ENCODE measurements around the gene XCR1. TPM values are rescaled to one million over a fixed set of nuclear protein-coding genes. Genes with fewer than 3 reads are reported as not detected.

XCR1 gene
- total and polyA plus RNA-seq, 4 donors = 0.04 to 1.1 (median 0.31) TPM

- 81 to 83% methylated on average over 3 of the region's 3 CpGs for WGBS, 2 donors
- TF ChIP-seq CTCF (IDR thresholded peaks at IDR 0.05; ENCODE audit: control extremely low read depth, extremely low read depth) = no peak
- H3K4me1 ChIP-seq (ENCODE audit: control insufficient read depth in 5 of 5, insufficient read depth in 5 of 5, low read length in 5 of 5) = peaks cover 0 to 9% (median 0%) of the 10 kb centered on the region in 5 donors
- no peaks in the 10 kb centered on the region for H3K27me3 ChIP-seq (ENCODE audit: control insufficient read depth in 3 of 3, insufficient read depth in 3 of 3, low read length in 2 of 3)
- no peak for ATAC-seq (ENCODE audit: insufficient read depth, low FRiP score)
- H3K4me3 ChIP-seq = no peak overlapping the region
- H3K36me3 ChIP-seq (ENCODE audit: control insufficient read depth in 4 of 4, insufficient read depth in 4 of 4, low read length in 4 of 4) = no peaks in the 10 kb centered on the region
- no peaks in the 10 kb centered on the region for H3K9me3 ChIP-seq (ENCODE audit: control insufficient read depth in 4 of 4, insufficient read depth in 3 of 4, low read length in 3 of 4)
- no peak for DNase-seq
- H3K27ac ChIP-seq (ENCODE audit: low read depth in 1 of 2, low read length in 1 of 2) = no peak overlapping the region
- H3K9ac ChIP-seq (ENCODE audit: insufficient read depth in 1 of 2, low read length in 2 of 2) = no peak overlapping the region
These were observed 33.9 kb upstream of the XCR1 start for GRCh38 chr3:46061108-46061720.

GRCh38 chr3:46060551-46060950, 33.3 kb upstream of the XCR1 start:
- no peaks in the 10 kb centered on the region for H3K36me3 ChIP-seq (ENCODE audit: control insufficient read depth in 4 of 4, insufficient read depth in 4 of 4, low read length in 4 of 4)
- DNase-seq = no peak
- H3K4me3 ChIP-seq = no peak overlapping the region
- ATAC-seq (ENCODE audit: insufficient read depth, low FRiP score) = no peak
- WGBS, 2 donors = 89 to 95% methylated on average over 2 of the region's 2 CpGs
- H3K27me3 ChIP-seq (ENCODE audit: control insufficient read depth in 3 of 3, insufficient read depth in 3 of 3, low read length in 2 of 3) = no peaks in the 10 kb centered on the region
- no peak overlapping the region for H3K9ac ChIP-seq (ENCODE audit: insufficient read depth in 1 of 2, low read length in 2 of 2)
- no peaks in the 10 kb centered on the region for H3K9me3 ChIP-seq (ENCODE audit: control insufficient read depth in 4 of 4, insufficient read depth in 3 of 4, low read length in 3 of 4)
- TF ChIP-seq CTCF (IDR thresholded peaks at IDR 0.05; ENCODE audit: control extremely low read depth, extremely low read depth) = no peak
- H3K27ac ChIP-seq (ENCODE audit: low read depth in 1 of 2, low read length in 1 of 2) = no peak overlapping the region
- H3K4me1 ChIP-seq (ENCODE audit: control insufficient read depth in 5 of 5, insufficient read depth in 5 of 5, low read length in 5 of 5) = peaks cover 0 to 9% (median 0%) of the 10 kb centered on the region in 5 donors

- no peak for DNase-seq
- Histone ChIP-seq H3K36me3 (ENCODE audit: control insufficient read depth in 4 of 4, insufficient read depth in 4 of 4, low read length in 4 of 4) (no peaks in the 10 kb centered on the region), H3K4me3 (no peak overlapping the region), H3K9ac (ENCODE audit: insufficient read depth in 1 of 2, low read length in 2 of 2) (no peak overlapping the region), H3K27ac (ENCODE audit: low read depth in 1 of 2, low read length in 1 of 2) (no peak overlapping the region), H3K27me3 (ENCODE audit: control insufficient read depth in 3 of 3, insufficient read depth in 3 of 3, low read length in 2 of 3) (no peaks in the 10 kb centered on the region), H3K4me1 (ENCODE audit: control insufficient read depth in 5 of 5, insufficient read depth in 5 of 5, low read length in 5 of 5) (peaks cover 0 to 4% (median 0%) of the 10 kb centered on the region in 5 donors), H3K9me3 (ENCODE audit: control insufficient read depth in 4 of 4, insufficient read depth in 3 of 4, low read length in 3 of 4) (no peaks in the 10 kb centered on the region)
- no peak for TF ChIP-seq CTCF (IDR thresholded peaks at IDR 0.05; ENCODE audit: control extremely low read depth, extremely low read depth)
- ATAC-seq (ENCODE audit: insufficient read depth, low FRiP score) = no peak
- WGBS, 2 donors = 42 to 74% methylated on average over 3 of the region's 3 CpGs
These were observed 32.1 kb upstream of the XCR1 start for GRCh38 chr3:46059432-46059831.

DNA sequence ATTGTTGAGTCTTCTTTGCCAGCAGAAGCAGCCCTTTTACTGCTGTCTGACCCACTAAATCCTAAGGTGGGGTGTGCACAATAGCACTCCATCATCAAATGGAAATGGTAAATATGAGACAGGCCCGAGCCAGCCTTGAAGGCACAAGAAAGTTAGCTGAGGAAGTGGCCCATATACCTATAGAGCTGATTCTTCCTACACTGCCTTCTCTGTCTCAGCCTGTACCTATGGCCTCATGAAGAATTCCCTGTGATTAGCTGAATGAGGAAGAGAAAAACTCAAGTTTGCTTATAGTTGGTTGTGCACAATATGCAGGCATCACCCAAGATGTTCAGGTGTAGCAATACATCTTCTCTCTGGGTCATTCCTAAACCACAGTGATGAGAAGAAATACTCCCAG, 31.7 kb upstream of the XCR1 start:
- TF ChIP-seq CTCF (IDR thresholded peaks at IDR 0.05; ENCODE audit: control extremely low read depth, extremely low read depth) = no peak
- Histone ChIP-seq H3K27ac (ENCODE audit: low read depth in 1 of 2, low read length in 1 of 2) (no peak overlapping the region), H3K36me3 (ENCODE audit: control insufficient read depth in 4 of 4, insufficient read depth in 4 of 4, low read length in 4 of 4) (no peaks in the 10 kb centered on the region), H3K27me3 (ENCODE audit: control insufficient read depth in 3 of 3, insufficient read depth in 3 of 3, low read length in 2 of 3) (no peaks in the 10 kb centered on the region), H3K4me1 (ENCODE audit: control insufficient read depth in 5 of 5, insufficient read depth in 5 of 5, low read length in 5 of 5) (peaks cover 0 to 4% (median 0%) of the 10 kb centered on the region in 5 donors), H3K9me3 (ENCODE audit: control insufficient read depth in 4 of 4, insufficient read depth in 3 of 4, low read length in 3 of 4) (no peaks in the 10 kb centered on the region), H3K4me3 (no peak overlapping the region), H3K9ac (ENCODE audit: insufficient read depth in 1 of 2, low read length in 2 of 2) (no peak overlapping the region)
- DNase-seq (no peak), ATAC-seq (ENCODE audit: insufficient read depth, low FRiP score) (no peak)
- 73 to 93% methylated on average over 1 of the region's 1 CpG for WGBS, 2 donors

Measured in lung (tissue), 12 donors.